GM12865 (cell line): ENCODE data around the gene ZNF444.

ENCODE experiments used
- DNase-seq: peaks from one replicate; pipeline ENCODE4 v3.0.0; 2010; ENCODE audit warnings: low read depth
- H3K4me3 ChIP-seq: 2 replicates; pipeline ENCODE4 v1.5.1; 2011; ENCODE audit warnings: mild to moderate bottlenecking, low read depth, low read length, control low read depth
- TF ChIP-seq, protein P1 (sequence below): IDR thresholded peaks from 2 replicates; pipeline ENCODE4 v1.5.1; 2011; ENCODE audit warnings: low read length, control low read depth, low read depth, inconsistent platforms; ENCODE audit not compliant: insufficient read depth; ENCODE audit errors: missing control alignments

The ZNF444 gene

DNA sequence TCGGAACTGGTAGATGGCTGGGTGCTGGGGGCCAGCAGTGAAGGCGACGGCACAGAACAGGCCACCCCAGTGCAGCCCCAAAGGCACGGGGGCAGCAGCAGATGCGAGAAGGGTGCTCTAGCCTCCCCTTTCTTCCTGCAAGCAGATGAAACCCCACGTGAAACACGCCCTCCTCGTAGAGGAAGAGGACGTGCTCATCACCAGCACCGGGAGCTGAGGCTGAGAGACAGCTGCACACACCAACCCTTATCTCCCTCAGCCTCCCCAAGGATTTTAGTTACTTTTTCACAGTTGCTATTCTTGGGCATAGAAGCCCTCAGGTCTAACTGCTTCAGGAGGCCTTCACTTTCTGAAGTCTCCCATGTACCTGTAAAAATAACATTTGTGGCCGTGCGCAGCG, 31.9 kb upstream of the ZNF444 start:
- H3K4me3 ChIP-seq, result no peak overlapping the region
- DNase-seq, result no peak
- TF ChIP-seq, protein P1, sequence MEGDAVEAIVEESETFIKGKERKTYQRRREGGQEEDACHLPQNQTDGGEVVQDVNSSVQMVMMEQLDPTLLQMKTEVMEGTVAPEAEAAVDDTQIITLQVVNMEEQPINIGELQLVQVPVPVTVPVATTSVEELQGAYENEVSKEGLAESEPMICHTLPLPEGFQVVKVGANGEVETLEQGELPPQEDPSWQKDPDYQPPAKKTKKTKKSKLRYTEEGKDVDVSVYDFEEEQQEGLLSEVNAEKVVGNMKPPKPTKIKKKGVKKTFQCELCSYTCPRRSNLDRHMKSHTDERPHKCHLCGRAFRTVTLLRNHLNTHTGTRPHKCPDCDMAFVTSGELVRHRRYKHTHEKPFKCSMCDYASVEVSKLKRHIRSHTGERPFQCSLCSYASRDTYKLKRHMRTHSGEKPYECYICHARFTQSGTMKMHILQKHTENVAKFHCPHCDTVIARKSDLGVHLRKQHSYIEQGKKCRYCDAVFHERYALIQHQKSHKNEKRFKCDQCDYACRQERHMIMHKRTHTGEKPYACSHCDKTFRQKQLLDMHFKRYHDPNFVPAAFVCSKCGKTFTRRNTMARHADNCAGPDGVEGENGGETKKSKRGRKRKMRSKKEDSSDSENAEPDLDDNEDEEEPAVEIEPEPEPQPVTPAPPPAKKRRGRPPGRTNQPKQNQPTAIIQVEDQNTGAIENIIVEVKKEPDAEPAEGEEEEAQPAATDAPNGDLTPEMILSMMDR, result no peak

- TF ChIP-seq, protein P1, result no peak
- DNase-seq, result no peak
- no peak overlapping the region for H3K4me3 ChIP-seq
Measured at GRCh38 chr19:56110515-56111448, 30.3 kb upstream of the ZNF444 start.

DNA sequence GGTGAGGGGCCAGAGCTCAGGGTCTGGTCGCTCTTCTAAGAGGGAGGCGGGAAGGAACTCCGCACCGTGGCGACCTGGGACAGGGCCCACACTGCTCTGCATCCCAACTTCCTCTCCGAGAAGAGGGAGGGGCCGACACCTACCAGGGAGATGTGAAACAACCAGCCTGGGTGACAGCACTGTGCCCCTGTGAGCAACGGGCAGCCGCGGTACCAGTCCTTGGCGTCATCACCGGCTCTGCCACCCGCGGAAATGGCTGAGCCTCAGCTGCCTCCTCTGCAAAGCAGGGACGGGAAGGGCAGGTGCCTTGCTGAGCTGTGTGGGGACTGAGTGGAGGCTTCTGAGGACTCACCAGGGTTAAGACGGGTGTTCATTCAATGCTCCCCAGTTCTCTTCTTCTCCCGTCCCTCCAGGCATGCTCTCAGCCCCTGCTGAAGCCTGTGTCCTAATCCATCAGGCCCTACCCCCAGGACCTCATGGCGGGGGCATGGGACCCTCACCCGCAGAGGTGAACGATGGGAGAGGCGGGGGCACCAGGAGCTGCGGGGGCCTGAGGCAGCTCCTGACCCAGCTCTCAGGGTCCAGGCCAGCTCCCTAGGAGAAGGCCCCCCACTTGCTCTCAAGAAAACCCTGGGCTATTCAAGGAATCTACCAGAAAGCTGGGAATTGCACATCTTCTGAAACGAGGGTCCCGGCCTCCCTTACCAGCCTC, 29.3 kb upstream of the ZNF444 start:
- peak; percentile 83 for DNase-seq
- peak overlapping the region; percentile 43 for H3K4me3 ChIP-seq
- TF ChIP-seq, protein P1, result no peak

DNA sequence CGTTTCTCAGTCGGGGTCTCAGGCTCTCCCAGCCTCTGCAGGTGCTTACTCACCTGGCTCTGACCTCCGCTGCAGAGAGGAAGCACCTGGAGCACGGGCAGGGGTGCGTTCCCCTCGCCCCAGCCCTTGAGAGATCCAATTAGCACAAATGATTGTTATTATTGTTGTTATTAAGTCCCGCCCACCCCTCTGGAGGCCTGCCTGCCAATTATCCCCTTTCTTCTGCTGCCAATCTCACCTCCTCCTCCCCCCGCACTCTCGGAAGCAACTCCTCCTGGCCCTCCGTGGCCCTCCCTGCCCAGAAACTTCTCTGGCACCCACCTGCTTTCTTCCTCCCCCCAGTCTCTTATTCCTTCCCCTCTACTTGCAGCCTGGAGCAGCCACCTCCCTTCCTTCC, 28.8 kb upstream of the ZNF444 start:
- TF ChIP-seq, protein P1, result no peak
- DNase-seq, result peak; percentile 36
- H3K4me3 ChIP-seq, result peak overlapping the region; percentile 43

GRCh38 chr19:56113074-56113632, 27.9 kb upstream of the ZNF444 start:
- TF ChIP-seq, protein P1, result no peak
- DNase-seq, result no peak
- no peak overlapping the region for H3K4me3 ChIP-seq

DNA sequence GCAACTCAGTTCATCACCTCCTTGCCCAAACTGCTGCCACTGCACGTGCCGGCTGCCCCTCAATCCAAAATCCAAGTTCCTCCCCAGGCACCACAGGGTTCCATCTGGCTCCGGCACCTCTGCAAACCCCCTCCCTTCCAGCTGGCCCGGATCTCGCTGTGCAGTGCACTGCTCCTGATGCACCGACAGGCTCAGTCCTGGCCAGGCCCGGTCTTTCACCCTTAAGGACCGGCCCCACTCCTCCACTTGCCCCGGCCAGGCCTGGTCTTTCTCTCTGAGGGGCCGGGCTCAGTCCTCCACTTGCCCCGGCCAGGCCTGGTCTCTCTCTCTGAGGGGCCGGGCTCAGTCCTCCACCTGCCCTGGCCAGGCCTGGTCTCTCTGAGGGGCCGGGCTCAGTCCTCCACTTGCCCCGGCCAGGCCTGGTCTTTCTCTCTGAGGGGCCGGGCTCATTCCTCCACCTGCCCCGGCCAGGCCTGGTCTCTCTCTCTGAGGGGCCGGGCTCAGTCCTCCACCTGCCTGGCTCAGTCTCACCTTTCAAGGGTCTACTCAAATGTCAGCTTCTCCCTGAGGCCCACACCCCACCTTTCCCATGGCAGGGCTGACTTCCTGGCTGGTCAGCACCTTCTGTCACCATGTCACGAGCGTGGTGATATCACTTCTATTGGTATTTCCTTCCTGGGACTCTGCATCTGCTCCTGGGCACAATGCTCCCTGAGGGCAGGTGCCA, 26.9 kb upstream of the ZNF444 start:
- H3K4me3 ChIP-seq, result no peak overlapping the region
- no peak for DNase-seq
- TF ChIP-seq, protein P1, result no peak
